OCI-M2 (cell line): ENCODE measurements around the gene MIA2.
"Not testable (repeated sequence)": the region's sequence is repeated elsewhere in the genome, so short reads cannot be mapped to it uniquely, and the experiment has no call there.

Experiments used
- DNase-seq: peaks from one replicate; lab custom pipeline; 2025; ENCODE audit not compliant: unreplicated experiment; lab: John Stamatoyannopoulos, UW

MIA2 gene

GRCh38 chr14:39320318-39320717 lies 86.6 kb downstream of the MIA2 start:
- no peak for DNase-seq

GRCh38 chr14:39322807-39323206 lies 89.1 kb downstream of the MIA2 start:
- no peak for DNase-seq

- DNase-seq = no peak
These were observed 90.4 kb downstream of the MIA2 start for GRCh38 chr14:39324097-39324496.

- DNase-seq = no peak
These were observed 105.3 kb downstream of the MIA2 start for GRCh38 chr14:39339003-39339402.

GRCh38 chr14:39341126-39341525 lies 107.4 kb downstream of the MIA2 start:
- not testable (repeated sequence) for DNase-seq

- no peak for DNase-seq
These were observed 109.1 kb downstream of the MIA2 start for GRCh38 chr14:39342768-39343167.

GRCh38 chr14:39343614-39344013 lies 109.9 kb downstream of the MIA2 start:
- no peak for DNase-seq

- DNase-seq = no peak
These were observed 117.2 kb downstream of the MIA2 start for GRCh38 chr14:39350866-39351265.

- no peak for DNase-seq
These were observed 118.0 kb downstream of the MIA2 start for GRCh38 chr14:39351708-39352107.

GRCh38 chr14:39359069-39359468 lies 125.4 kb downstream of the MIA2 start:
- DNase-seq = not testable (repeated sequence)

GRCh38 chr14:39360316-39360715 lies 126.6 kb downstream of the MIA2 start:
- DNase-seq = no peak

- not testable (repeated sequence) for DNase-seq
These were observed 127.8 kb downstream of the MIA2 start for GRCh38 chr14:39361556-39361955.

- no peak for DNase-seq
These were observed 130.8 kb downstream of the MIA2 start for GRCh38 chr14:39364509-39364908.

- DNase-seq = no peak
These were observed 131.6 kb downstream of the MIA2 start for GRCh38 chr14:39365354-39365753.

GRCh38 chr14:39366460-39367386 lies 133.0 kb downstream of the MIA2 start:
- DNase-seq = no peak

GRCh38 chr14:39367387-39367751 lies 133.7 kb downstream of the MIA2 start:
- DNase-seq = no peak

GRCh38 chr14:39368261-39368959 lies 134.7 kb downstream of the MIA2 start:
- DNase-seq = no peak

- DNase-seq = no peak
These were observed 135.3 kb downstream of the MIA2 start for GRCh38 chr14:39369029-39369428.

- no peak for DNase-seq
These were observed 136.7 kb downstream of the MIA2 start for GRCh38 chr14:39370415-39370814.

- DNase-seq = no peak
These were observed 138.9 kb downstream of the MIA2 start for GRCh38 chr14:39372656-39373055.

GRCh38 chr14:39374851-39375250 lies 141.1 kb downstream of the MIA2 start:
- DNase-seq = no peak

GRCh38 chr14:39376667-39377403 lies 143.1 kb downstream of the MIA2 start:
- DNase-seq = no peak
